Middle frontal gyrus (tissue), 1 donor: ENCODE measurements around the gene NUCKS1.

Experiments
- DNase-seq: peaks from one replicate; pipeline ENCODE4 v3.0.0-alpha.2; 2015; ENCODE audit warnings: low spot score; ENCODE audit errors: extremely low spot score

NUCKS1 gene

DNA sequence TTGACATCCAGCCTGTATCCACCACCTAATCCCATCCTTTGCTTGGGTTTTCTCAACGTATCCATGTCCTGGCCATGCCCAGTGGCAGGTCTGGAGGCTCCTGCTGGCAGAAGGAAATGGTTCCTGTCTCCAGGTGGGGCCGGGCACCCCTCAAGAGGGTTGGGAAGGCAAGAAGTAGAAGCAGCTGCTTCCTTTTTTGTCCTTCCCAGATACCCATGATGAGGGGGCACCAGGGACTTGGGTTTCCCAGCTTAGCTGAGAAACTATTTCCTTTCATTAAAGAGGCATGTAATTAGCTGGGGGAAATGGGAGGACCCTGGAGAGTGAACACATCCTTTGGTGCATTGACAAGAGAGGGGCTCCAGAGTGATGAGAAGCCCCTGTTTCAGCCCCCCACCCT lies 48.6 kb downstream of the NUCKS1 start:
- DNase-seq, result no peak

- no peak for DNase-seq
Measured at GRCh38 chr1:205700865-205701401, 49.0 kb downstream of the NUCKS1 start.

GRCh38 chr1:205699416-205699815 lies 50.6 kb downstream of the NUCKS1 start:
- DNase-seq, result no peak

GRCh38 chr1:205698921-205699320 lies 51.1 kb downstream of the NUCKS1 start:
- no peak for DNase-seq

DNA sequence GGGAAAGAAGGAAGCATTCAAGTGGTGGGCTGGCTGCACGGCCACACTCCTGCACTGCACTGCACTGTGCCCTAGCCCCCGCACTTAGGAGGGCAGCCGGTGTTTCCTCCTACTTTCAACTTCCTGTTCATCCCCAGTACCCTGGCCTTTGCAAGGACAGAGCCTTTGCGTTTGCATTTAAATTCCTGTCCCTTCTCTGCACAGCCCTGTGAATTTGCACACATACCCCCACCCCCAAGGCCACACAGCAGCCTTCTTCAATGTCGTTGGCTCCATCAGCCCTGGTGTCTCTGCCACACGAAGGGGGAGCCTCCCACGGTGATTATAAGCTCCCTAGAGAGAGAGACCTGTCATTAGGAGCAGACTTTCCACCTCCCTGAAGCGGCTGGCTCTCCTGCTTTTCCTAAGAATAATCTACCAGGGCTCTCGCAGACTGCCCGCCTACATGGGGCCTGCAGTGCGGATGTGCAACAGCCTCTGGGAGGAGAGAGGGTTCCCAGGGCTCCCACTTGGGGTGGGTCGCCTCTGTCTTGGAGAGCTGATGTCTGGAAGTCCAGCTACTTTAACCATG lies 56.5 kb downstream of the NUCKS1 start:
- no peak for DNase-seq

- DNase-seq, result no peak
Measured at GRCh38 chr1:205692423-205692822, 57.6 kb downstream of the NUCKS1 start.

GRCh38 chr1:205690122-205690756 lies 59.7 kb downstream of the NUCKS1 start:
- DNase-seq, result no peak

GRCh38 chr1:205689479-205689878 lies 60.5 kb downstream of the NUCKS1 start:
- DNase-seq, result no peak

- DNase-seq, result no peak
Measured at GRCh38 chr1:205688171-205689080, 61.6 kb downstream of the NUCKS1 start.

- no peak for DNase-seq
Measured at GRCh38 chr1:205687242-205687641, 62.7 kb downstream of the NUCKS1 start.

GRCh38 chr1:205681364-205681763 lies 68.6 kb downstream of the NUCKS1 start:
- DNase-seq, result no peak

DNA sequence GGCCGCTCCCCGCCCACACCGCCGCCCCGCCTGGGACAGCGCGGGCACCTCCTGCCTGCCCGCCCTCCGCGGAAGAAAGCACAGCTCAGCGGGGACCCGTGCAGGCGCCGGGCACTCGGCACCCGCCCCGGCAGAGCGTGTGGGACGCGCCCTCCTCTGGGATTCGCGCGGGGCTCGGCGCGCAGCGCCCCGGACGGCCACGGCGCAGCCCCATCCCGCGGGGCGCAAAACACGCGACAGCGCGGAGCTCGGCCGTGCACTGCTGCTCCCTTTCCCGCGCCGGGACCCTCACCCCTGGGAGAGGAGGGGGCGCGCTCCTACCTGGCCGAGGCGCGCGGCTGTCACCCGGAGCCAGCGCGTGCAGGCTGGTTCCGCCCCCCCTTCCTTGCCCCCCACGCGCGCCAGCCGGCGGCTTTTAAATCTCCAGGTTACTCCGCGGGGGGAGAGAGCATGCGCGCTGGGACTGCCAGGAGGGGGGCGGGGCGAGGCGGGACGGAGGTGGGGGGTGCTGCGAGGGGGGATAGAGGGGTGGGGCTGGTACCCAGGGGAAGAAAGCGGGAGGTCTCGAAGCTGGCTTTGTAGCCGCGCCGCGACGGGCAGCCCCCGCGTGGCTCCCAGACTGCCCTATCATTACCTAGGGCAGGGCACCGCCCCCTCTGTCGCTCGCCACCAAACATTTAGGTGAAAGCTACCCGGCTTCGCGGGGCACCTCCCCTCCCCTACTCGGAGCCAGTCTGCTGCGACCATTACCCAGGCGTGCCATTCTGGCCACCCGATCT lies 69.7 kb downstream of the NUCKS1 start, which contains the start of gene SLC45A3:
Gene SLC45A3, minus strand, starts transcription at position 437 of the 779 bp plus-strand sequence. CDS start 15,853 bp downstream, outside the sequence.
- DNase-seq, result no peak

- DNase-seq, result no peak
Measured at GRCh38 chr1:205678286-205679111, 71.5 kb downstream of the NUCKS1 start.

DNA sequence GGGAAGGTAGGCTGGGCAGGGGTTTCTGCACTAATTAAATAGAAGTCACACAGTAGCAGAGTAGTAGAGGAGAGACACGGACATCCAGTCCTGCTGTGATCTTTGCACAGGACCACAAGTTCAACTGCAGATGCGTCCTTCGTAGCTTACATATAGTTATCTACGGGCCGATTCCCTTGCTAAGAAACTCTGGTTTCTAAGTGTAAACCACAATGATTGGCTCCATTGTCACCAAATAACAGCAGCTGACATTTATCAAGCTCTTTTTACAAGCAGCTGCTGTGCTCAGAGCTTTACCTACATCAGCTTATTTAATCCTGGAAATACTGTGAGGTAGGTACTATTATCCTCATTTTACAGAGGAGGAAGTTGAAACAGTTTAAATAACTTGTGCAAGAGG lies 72.8 kb downstream of the NUCKS1 start:
- DNase-seq, result no peak

- DNase-seq, result peak; percentile 51
Measured at GRCh38 chr1:205676597-205676996, 73.4 kb downstream of the NUCKS1 start.

GRCh38 chr1:205676002-205676401 lies 74.0 kb downstream of the NUCKS1 start:
- no peak for DNase-seq

DNA sequence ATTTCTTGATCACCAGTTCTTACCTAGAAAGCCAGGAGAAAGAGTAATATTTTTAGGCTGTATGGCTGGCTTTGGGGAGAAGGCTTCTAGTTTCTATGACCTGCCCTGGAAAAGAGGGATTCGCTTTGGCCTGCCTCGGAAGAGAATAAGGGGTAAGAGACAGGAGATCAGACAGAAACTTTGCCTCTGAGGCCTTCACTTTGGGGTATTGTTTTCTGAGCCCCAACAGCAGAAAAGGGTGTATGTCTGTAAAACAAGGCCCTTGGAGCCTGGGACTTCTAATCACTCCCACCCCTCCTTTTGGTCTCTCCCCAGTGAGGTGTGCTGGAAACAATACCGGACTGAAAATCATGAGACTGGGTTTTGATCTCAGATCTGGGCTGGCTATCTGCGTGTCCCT lies 74.7 kb downstream of the NUCKS1 start:
- DNase-seq, result no peak

GRCh38 chr1:205672970-205673369 lies 77.0 kb downstream of the NUCKS1 start:
- DNase-seq, result no peak

DNA sequence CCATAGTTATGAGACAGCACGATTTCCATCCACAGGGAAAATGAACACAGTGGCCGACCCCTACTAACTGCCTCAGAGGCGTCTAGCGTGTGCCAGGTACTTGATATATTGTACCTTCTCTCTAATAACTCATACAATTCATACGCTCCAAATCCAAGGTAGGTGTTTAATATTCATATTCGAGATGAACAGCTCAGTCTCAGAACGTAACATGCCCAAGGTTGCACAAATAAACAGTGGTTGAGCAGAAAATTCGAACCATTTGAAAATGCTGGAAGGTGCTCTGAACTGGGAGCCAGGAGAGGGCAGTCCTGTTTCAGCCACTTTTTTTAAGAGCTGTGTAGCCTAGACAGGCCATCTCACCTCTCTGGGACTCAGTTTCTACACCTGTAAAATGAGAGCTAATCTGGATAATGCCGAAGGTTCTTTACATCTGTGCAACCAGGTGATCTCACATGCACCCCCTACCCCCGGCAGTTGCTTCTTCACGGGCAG lies 77.5 kb downstream of the NUCKS1 start:
- DNase-seq, result no peak
